HL-60 (cell line): ENCODE measurements around the gene PGA4.

Source experiments
- DNase-seq, 2 experiments: peaks; one replicate each; pipeline ENCODE4 v3.0.0-alpha.2; 2010 to 2020; ENCODE audit warnings: low read depth in 1 of 2, low spot score in 1 of 2
- H3K27ac ChIP-seq: fragments of 250-450 bp; sonication (Bioruptor Pico); replicated peaks from 2 replicates; pipeline ENCODE4 v1.5.1; 2020; ENCODE audit warnings: mild to moderate bottlenecking, moderate library complexity
- H3K27me3 ChIP-seq: fragments of 250-450 bp; sonication (Bioruptor Pico); 2 replicates; pipeline ENCODE4 v1.5.1; 2021; ENCODE audit warnings: mild to moderate bottlenecking, moderate library complexity; ENCODE audit not compliant: insufficient read depth, poor library complexity, severe bottlenecking
- H3K4me3 ChIP-seq: replicated peaks from 2 replicates; pipeline ENCODE4 v1.5.1; 2011; ENCODE audit warnings: mild to moderate bottlenecking, control low read depth, low read length; ENCODE audit not compliant: insufficient read depth
- CTCF ChIP-seq: IDR thresholded peaks from one replicate; pipeline ENCODE4 v1.5.1; 2011; ENCODE audit warnings: low read length, control low read depth, inconsistent platforms; ENCODE audit not compliant: insufficient read depth
- GABPA ChIP-seq: IDR thresholded peaks from 2 replicates; pipeline ENCODE4 v1.6.1; 2012; ENCODE audit warnings: low read depth
- POLR2AphosphoS5 ChIP-seq: IDR thresholded peaks from 2 replicates; pipeline ENCODE4 v1.6.1; 2012; ENCODE audit warnings: low read depth
- REST ChIP-seq: IDR thresholded peaks from 2 replicates; pipeline ENCODE4 v1.6.1; 2012; ENCODE audit warnings: low read depth; ENCODE audit not compliant: insufficient replicate concordance
- SPI1 ChIP-seq: IDR thresholded peaks from 2 replicates; pipeline ENCODE4 v1.6.1; 2012; ENCODE audit warnings: low read depth, mild to moderate bottlenecking, borderline replicate concordance

Gene PGA4

GRCh38 chr11:61273178-61274078 lies 51.3 kb downstream of the PGA4 start:
- Histone ChIP-seq H3K27me3 (no peaks in the 10 kb centered on the region), H3K27ac (no peak overlapping the region), H3K4me3 (no peak overlapping the region)
- DNase-seq: no peak
- no peak for TF ChIP-seq GABPA
- TF ChIP-seq POLR2AphosphoS5: no peak
- TF ChIP-seq CTCF: no peak
- no peak for TF ChIP-seq SPI1
- TF ChIP-seq REST: no peak

- Histone ChIP-seq H3K27ac (no peak overlapping the region), H3K27me3 (no peaks in the 10 kb centered on the region), H3K4me3 (no peak overlapping the region)
- TF ChIP-seq POLR2AphosphoS5 (no peak), GABPA (no peak), SPI1 (no peak), REST (no peak), CTCF (no peak)
- no peak for DNase-seq
These were observed 51.9 kb downstream of the PGA4 start for GRCh38 chr11:61274084-61274483.

- Histone ChIP-seq H3K4me3 (no peak overlapping the region), H3K27ac (no peak overlapping the region), H3K27me3 (no peaks in the 10 kb centered on the region)
- TF ChIP-seq CTCF: no peak
- no peak for TF ChIP-seq REST
- TF ChIP-seq SPI1: no peak
- TF ChIP-seq GABPA: no peak
- no peak for TF ChIP-seq POLR2AphosphoS5
- DNase-seq: no peak
These were observed 53.0 kb downstream of the PGA4 start for GRCh38 chr11:61275191-61275590.
